Measurements from ENCODE around the gene SULF2.
"Not testable (repeated sequence)": the region's sequence is repeated elsewhere in the genome, so short reads cannot be mapped to it uniquely, and the experiment has no call there.

Gene SULF2

GRCh38 chr20:47804224-47804825 is 19.0 kb upstream of the SULF2 start:
- not testable (repeated sequence) for DNase-seq

GRCh38 chr20:47802975-47803374 is 17.7 kb upstream of the SULF2 start:
- DNase-seq, result no peak

DNA sequence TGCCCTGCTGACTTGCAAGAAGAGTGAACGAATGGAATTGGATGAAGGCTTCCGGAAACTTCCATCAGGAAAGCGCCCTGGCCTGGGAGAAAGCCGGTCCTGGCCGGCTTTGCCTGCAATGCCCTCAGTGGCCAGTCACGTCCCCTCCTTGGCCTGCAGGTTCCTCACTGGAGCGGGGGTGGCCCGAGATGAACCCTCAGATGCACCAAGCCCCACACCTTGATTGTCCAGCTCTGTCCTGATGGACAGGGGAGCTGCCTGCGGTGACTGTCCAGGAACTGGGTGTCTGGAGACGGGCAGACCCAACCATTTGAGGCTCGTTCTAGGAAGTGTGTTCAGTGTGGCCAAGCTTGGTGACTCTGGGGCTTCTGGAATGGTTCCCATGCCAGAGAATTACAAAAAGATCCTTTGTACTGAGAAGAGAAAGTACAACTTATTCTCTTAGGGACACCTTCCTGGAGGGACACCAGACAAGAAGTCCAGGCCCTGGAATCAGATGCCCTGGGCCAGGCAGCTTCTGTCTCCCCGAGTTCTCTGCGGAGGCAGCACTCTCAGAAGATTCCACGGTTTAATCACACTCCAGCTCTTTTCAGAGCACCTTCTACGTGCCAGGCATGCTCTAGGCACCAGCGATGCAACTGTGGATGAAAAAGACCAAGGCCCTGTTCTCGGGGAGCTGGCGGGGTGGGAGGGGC is 17.1 kb upstream of the SULF2 start:
- DNase-seq, result no peak

- DNase-seq, result no peak
Measured at GRCh38 chr20:47801759-47802158, 16.5 kb upstream of the SULF2 start.

- no peak for DNase-seq
Measured at GRCh38 chr20:47801079-47801478, 15.8 kb upstream of the SULF2 start.

DNA sequence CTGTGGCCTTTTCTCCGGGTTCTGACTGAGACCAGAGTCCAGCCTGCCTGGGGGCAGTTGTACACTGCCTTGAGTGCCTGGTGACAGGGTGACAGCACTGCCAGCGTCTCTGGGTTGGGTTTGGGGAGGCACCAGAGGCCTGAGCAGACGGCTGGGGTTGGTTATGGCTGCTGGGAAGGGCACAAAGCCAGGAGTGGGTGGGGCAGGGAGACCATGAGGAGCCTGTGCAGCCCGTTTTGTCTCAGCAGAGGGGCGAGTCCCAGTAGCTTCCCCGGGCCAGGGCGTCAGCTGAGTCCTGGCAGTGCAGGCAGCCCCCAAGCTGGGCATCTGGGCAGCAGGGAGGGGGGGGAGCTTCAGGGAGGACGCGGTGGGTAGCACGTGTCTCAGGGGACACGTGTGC is 15.3 kb upstream of the SULF2 start:
- no peak for DNase-seq

GRCh38 chr20:47799116-47799715 is 13.9 kb upstream of the SULF2 start:
- DNase-seq, result no peak

DNA sequence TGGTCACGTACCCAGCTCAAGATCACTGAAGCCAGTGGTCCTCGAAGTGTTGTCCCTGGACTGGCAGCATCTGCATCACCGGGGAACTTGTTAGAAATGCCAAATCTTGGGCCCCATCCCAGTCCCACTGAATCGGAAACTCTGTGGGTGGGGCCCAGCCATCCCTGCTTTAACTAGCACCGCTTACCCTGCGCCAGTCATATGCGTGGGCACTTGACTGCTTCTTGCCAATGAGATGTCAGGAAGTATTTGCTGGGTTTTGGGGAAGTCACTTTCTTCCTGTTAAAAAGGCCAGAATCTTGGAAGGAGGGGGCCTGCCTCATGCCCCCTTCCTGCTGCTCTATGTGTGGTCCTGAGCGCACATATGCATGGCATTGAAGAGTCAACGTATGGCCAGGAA is 11.7 kb upstream of the SULF2 start:
- DNase-seq, result no peak

- no peak for DNase-seq
Measured at GRCh38 chr20:47795214-47795907, 10.1 kb upstream of the SULF2 start.

DNA sequence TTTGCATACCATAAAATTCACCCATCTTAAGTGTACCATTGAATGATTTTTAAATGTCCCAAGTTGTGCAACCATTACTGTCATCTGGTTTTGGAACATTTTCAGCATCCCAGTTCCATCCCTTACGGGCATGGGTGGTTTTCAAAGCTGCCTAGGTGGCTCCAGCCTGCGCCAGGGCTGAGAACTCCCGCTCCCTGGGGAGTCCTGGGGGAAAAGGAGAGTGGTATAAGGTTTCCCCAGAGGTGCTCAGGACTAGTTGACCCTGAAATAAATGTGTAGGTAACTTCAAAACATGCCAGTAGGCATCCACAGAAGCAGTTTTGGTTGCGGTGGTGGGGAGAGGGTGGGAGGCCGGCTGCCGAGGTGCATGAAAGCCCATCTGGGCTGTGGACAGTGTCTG is 9.0 kb upstream of the SULF2 start:
- not testable (repeated sequence) for DNase-seq

DNA sequence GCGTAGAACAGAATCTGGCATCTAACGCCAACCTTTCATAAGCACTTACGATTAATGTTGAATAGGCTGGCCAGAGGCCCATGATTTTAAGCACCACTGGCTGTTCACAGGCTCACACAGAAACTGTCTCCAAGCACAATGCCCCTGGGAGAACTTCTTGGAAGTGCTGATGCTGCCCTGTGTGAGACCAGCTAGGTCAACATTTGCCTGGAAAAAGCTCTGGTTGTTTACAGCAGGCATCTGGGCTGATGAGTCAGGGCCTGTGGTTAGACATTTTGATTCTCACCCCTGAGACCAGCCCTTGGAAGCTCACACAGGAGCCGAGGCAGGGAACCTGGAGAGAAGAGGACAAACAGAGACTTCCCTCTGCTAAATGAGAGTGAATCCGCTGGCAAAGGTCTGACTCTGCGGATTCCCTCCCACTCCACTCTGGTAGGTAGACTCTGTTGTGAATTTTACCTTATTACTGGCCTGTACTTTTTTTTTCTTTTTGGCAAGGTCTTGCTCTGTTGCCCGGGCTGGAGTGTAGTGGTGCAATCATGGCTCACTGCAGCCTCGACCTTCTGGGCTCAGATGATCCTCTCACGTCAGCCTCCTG is 6.8 kb upstream of the SULF2 start:
- DNase-seq, result no peak

DNA sequence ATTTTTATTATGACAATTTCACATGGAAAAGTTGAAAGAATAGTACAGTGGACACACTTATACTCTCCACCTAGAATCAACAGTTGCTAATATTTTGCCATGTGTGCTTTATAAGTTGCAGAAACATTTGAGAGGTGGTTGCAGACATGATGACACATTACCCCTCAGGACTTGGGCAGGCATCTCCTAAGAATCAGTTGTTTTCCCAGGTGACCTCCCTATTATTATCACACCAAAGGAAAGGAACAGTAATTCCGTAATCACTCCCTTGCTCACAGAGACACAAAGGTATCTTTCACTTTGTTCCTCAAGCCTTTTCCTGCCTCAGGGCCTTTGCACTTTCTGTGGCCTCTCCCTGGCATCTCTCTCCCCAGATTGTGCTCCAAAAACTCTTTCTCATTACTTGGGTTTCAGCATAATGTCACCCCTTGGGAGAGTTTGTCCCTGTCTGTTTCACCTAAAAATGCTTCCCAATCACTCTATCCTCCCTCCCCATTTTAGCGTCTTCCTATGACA is 5.9 kb upstream of the SULF2 start:
- no peak for DNase-seq

GRCh38 chr20:47790580-47790965 is 5.3 kb upstream of the SULF2 start:
- no peak for DNase-seq

DNA sequence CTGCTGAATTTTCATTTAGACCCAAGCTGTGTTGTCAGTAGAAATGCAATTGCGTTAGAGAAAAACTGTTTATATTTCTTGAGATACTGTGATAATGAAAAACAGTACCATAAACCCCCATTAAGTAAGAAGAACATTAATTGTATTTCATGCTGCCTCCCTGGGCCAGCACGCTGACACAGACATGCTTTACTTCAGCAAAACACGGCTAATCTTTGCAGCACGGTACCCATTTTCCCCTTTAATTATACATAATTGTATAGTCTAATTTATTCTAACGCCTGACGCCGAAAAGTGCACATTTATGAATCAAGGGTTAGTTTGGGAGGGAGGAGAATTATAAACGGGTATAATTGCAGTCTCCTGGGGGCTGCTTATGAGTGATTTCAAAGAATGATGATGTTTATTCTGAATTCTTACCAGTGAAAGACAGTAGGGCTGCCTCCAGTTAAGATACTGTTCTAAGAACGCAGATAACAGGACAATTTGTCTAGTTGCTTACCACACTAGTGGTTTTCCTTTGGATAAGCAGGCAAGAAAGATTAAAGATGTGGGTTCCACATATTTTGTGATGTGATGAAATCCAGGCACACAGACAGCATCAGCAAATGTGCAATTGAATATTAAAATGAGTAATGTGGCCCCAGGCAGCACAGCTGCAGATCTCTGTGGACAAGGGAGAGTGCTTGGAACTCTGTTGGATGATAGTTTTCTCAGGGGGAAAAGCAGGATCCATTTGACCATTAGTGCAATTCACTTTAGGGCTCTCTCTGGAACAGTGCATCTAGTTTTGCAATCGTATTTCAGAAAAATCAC is 4.7 kb upstream of the SULF2 start:
- no peak for DNase-seq

GRCh38 chr20:47789081-47789763 is 3.9 kb upstream of the SULF2 start:
- DNase-seq, result no peak

- DNase-seq, result no peak
Measured at GRCh38 chr20:47788741-47789080, 3.4 kb upstream of the SULF2 start.

- DNase-seq, result no peak
Measured at GRCh38 chr20:47786765-47787107, 1.5 kb upstream of the SULF2 start.

- no peak for DNase-seq
Measured at GRCh38 chr20:47785854-47786764, 828 bp upstream of the SULF2 start.

GRCh38 chr20:47784599-47785310 is 526 bp downstream of the SULF2 start:
- no peak for DNase-seq

Data from NCI-H2081 treated with DMSO at 0.1 percent for 48 hours (cell line).